HG02943 (cell line): ENCODE measurements around the gene TRDN.
"Not testable (repeated sequence)": the region's sequence is repeated elsewhere in the genome, so short reads cannot be mapped to it uniquely, and the experiment has no call there.

ENCODE experiments used
- ATAC-seq: cut with Tn5 transposase; IDR thresholded peaks from one replicate; pipeline ENCODE4 v1.9.1; 2021; ENCODE audit warnings: mild to moderate bottlenecking, low read depth, moderate library complexity; ENCODE audit not compliant: unreplicated experiment

The TRDN gene

GRCh38 chr6:123518441-123519188 lies 118.1 kb downstream of the TRDN start:
- ATAC-seq: no peak

DNA sequence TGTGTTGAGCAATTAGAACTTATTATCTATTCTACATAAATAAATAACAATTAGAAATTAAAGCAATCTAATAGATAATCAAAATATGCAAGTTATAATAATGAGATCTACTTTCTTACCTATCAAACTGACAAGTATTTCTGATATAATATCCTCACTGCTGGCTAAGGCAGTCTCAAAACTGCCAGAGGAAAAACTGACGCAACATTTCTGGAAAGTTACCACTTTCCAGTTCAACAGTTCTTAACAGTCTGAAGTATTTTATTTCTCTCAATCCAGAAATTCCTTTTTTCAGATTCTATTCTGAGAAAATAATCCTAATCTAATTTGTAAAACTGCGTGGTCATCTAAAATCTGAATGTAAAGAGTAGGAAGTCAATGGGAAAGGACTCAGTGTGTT lies 121.0 kb downstream of the TRDN start:
- ATAC-seq: no peak

DNA sequence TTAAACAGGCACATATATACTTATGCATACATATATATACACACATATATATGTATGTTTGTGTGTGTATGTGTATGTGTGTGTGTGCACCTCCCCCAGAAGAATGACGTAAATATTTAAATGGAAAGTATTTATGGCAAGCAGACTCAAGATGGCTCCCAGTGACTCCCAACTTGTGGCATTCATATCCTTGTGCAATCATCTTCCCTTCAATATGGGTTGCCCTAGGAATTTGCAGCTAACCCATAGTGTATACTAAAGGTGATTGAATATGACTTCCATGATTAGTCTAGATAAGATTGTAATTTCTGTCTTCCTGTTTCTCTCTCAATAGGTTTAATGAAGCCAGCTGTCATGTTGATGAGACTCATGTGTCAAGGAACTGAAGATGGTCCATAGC lies 127.6 kb downstream of the TRDN start:
- no peak for ATAC-seq

- ATAC-seq: no peak
Measured at GRCh38 chr6:123508290-123508689, 128.5 kb downstream of the TRDN start.

GRCh38 chr6:123507582-123507981 lies 129.2 kb downstream of the TRDN start:
- no peak for ATAC-seq

GRCh38 chr6:123503619-123504018 lies 133.1 kb downstream of the TRDN start:
- ATAC-seq: no peak

GRCh38 chr6:123497025-123497424 lies 139.7 kb downstream of the TRDN start:
- ATAC-seq: no peak

- ATAC-seq: no peak
Measured at GRCh38 chr6:123489589-123489988, 147.2 kb downstream of the TRDN start.

DNA sequence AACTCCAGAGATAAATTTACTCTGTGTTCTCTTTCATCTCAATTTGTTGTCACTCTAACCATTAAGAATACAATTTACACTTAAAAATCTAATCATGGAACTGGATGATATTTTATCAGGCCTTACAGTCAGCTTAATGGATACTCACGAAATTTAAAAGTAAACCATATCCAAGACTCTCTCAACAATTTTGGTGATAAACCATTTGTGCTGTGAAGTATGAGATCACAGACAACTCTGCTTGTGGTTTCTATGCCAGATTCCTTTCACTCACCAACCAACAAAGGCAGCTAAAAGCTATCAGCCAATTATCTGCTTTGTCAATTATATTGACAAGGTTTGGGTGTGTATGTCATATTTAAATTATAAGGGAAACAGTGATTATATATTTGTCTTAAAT lies 155.8 kb downstream of the TRDN start:
- no peak for ATAC-seq

DNA sequence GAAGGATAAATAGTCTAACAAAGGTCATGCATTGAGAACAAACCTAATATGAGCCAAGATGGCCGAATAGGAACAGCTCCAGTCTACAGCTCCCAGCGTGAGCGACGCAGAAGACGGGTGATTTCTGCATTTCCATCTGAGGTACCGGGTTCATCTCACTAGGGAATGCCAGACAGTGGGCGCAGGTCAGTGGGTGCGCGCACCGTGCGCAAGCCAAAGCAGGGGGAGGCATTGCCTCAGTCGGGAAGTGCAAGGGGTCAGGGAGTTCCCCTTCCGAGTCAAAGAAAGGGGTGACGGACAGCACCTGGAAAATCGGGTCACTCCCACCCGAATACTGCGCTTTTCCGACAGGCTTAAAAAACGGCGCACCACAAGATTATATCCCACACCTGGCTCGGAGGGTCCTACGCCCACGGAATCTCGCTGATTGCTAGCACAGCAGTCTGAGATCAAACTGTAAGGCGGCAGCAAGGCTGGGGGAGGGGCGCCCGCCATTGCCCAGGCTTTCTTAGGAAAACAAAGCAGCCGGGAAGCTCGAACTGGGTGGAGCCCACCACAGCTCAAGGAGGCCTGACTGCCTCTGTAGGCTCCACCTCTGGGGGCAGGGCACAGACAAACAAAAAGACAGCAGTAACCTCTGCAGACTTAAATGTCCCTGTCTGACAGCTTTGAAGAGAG lies 164.6 kb downstream of the TRDN start:
- not testable (repeated sequence) for ATAC-seq

- no peak for ATAC-seq
Measured at GRCh38 chr6:123467392-123467791, 169.4 kb downstream of the TRDN start.

DNA sequence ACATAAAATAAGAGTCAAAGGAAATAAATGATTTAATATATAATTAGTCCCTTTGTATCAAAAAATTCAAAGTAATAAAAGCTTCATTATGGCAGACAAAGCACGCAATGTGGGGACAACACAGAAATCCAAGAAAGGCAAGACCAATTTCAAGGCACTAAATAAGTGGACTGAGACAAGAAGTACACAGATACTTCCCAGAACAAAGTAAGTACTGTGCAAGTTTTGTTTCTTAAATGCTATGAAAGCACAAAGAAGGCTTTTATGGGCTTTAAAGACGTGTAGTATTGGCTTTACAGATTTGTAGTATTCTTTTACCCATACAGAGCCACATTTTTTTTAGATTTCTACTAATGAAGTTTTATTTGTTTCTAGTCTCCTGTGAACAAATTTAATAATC lies 174.6 kb downstream of the TRDN start:
- no peak for ATAC-seq

GRCh38 chr6:123458218-123458617 lies 178.5 kb downstream of the TRDN start:
- no peak for ATAC-seq

- ATAC-seq: no peak
Measured at GRCh38 chr6:123456836-123457235, 179.9 kb downstream of the TRDN start.

DNA sequence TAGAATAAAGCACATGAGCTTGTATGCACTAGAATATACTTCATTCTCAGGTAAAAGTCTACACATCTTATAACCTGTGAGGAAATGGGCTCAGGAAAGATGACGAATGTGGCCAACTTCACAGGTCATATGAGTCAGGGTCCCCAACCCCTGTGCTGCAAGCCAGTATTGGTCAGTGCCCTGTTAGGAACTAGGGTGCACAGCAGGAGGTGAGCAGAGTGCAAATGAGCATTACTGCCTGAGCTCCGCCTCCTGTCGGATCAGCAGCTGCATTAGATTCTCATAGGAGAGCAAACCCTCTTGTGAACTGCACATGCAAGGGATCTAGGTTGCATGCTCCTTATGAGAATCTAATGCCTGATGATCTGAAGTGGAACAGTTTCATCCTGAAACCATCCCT lies 182.3 kb downstream of the TRDN start:
- ATAC-seq: no peak

DNA sequence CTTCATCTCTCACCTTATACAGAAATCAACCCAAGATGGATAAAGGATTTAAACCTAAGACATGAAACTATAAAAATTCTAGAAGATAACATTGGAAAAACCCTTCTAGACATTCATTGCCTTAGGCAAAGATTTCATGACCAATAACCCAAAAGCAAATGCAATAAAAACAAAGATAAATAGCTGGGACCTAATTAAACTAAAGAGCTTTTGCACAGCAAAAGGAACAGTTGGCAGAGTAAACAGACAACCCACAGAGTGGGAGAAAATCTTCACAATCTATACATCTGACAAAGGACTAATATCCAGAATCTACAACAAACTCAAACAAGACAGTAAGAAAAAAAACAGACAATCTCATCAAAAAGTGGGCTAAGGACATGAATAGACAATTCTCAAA lies 183.7 kb downstream of the TRDN start:
- ATAC-seq: not testable (repeated sequence)

DNA sequence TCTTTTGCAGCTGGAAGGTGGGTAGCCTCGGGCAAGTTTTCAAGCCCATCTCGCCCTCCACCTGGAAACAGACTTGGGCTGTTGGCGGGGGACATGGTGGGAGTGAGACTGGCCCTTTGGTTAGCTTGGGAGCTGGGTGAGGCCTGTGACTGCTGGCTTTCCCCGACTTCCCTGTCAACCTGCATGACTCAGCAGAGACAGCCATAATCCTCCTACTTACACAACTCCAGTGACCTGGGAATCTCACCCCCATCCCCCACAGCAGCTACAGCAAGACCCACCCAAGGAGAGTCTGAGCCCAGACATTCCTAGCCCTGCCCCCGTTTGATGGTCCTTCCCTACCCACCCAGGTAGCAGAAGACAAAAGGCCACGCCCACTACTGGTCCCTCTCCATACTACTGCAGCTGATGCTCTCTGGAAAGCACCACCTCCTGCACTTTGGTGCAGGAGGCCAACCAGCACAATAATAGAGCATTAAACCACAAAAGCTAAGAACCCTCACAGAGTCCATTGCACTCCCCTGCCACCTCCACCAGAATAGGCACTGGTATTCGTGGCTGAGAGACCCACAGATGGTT lies 188.4 kb downstream of the TRDN start:
- ATAC-seq: no peak

DNA sequence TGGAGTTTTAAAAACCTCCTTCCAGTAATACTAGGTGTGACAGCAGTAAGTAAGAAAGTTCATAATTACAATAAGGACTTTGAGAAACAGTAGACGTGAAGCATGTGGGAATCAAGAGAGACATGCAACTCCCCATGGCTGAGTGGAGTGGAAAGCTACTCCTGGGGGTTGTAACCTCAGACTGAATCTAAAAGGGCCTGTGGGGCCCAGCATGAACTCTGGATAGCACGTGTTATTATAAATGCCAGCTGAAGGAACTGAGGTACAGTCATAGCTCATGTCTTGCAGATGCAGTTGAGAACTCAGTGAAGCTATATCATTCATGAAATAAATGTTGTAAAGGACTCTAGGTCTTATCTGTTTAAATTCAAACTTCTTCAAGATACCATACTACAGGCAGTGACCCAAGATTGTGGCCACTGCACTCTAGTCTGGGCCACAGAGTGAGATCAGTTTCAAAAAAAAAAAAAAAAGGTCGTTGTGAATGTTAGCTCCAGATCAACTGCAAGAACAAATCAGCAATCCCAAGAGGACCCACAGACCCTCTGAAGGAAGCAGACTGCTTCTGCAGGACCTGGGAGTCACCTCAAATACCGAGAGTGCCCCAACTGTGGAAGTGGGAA lies 189.3 kb downstream of the TRDN start:
- ATAC-seq: no peak

- ATAC-seq: no peak
Measured at GRCh38 chr6:123439371-123439770, 197.4 kb downstream of the TRDN start.

DNA sequence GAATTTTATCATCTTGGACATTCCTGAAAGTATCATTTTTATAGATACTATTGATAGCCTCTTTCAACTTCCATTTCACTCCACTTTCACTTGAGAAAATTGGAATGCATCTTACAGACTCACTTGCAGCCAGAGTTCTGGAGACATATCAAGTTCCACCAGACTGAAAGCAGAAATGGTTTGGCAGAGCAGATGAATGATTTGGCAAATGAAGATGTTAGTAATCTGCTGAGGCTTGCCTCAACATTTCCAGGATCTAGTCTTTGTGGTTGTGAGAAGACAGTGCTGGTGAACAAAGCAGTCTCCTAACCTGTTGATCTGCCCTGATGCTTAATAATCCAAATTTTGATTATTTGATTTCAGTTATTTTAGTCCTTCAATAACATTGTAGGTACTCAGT lies 202.6 kb downstream of the TRDN start:
- ATAC-seq: no peak

DNA sequence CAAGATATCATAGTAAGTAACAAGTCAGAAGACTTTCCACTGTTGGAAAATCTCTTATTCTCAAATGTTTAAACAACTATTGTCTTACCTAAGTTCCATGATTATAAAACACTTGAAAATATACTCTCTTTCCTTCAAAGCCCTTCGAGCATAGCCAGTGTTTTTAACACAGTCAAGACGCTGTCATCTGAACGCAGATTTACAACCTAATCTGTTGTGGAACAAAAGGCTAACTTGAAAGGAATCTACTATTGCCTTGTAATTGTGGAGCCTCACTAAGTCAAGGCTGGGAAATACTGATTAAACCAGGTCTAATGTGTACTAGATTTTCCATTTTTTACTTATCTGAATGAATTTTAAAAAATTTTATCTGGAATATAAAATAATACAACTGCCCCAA lies 205.8 kb downstream of the TRDN start:
- ATAC-seq: no peak
